Measurements from ENCODE around the gene OSBPL9.

Gene OSBPL9

GRCh38 chr1:51610637-51611036 lies 6.3 kb upstream of the OSBPL9 start:
- no peak for DNase-seq

- DNase-seq, result peak; percentile 22
These were observed 4.4 kb upstream of the OSBPL9 start for GRCh38 chr1:51612447-51612961.

- DNase-seq, result no peak
These were observed 1.1 kb upstream of the OSBPL9 start for GRCh38 chr1:51615780-51616291.

- DNase-seq, result no peak
These were observed 402 bp upstream of the OSBPL9 start for GRCh38 chr1:51616490-51616889.

- no peak for DNase-seq
These were observed 1.8 kb downstream of the OSBPL9 start for GRCh38 chr1:51618715-51619114.

- no peak for DNase-seq
These were observed 3.6 kb downstream of the OSBPL9 start for GRCh38 chr1:51620470-51620869.

GRCh38 chr1:51621161-51621560 lies 4.3 kb downstream of the OSBPL9 start:
- no peak for DNase-seq

GRCh38 chr1:51621841-51622454 lies 5.1 kb downstream of the OSBPL9 start:
- DNase-seq, result no peak

- peak; percentile 67 for DNase-seq
These were observed 5.6 kb downstream of the OSBPL9 start for GRCh38 chr1:51622455-51622913.

GRCh38 chr1:51623025-51623424 lies 6.1 kb downstream of the OSBPL9 start:
- no peak for DNase-seq

GRCh38 chr1:51623450-51623849 lies 6.6 kb downstream of the OSBPL9 start:
- DNase-seq, result no peak

GRCh38 chr1:51624855-51625254 lies 8.0 kb downstream of the OSBPL9 start:
- no peak for DNase-seq

GRCh38 chr1:51627672-51628071 lies 10.8 kb downstream of the OSBPL9 start:
- peak; percentile 60 for DNase-seq

GRCh38 chr1:51628715-51629590 lies 12.1 kb downstream of the OSBPL9 start:
- DNase-seq, result no peak

GRCh38 chr1:51629918-51630317 lies 13.0 kb downstream of the OSBPL9 start:
- DNase-seq, result no peak

- no peak for DNase-seq
These were observed 13.5 kb downstream of the OSBPL9 start for GRCh38 chr1:51630393-51630792.

GRCh38 chr1:51630922-51631321 lies 14.0 kb downstream of the OSBPL9 start:
- DNase-seq, result no peak

- DNase-seq, result no peak
These were observed 14.9 kb downstream of the OSBPL9 start for GRCh38 chr1:51631747-51632146.

- DNase-seq, result no peak
These were observed 17.7 kb downstream of the OSBPL9 start for GRCh38 chr1:51634618-51635017.

GRCh38 chr1:51635615-51636014 lies 18.7 kb downstream of the OSBPL9 start:
- no peak for DNase-seq

- no peak for DNase-seq
These were observed 19.3 kb downstream of the OSBPL9 start for GRCh38 chr1:51636191-51636590.

- DNase-seq, result peak; percentile 87
These were observed 20.1 kb downstream of the OSBPL9 start for GRCh38 chr1:51636764-51637522.

- no peak for DNase-seq
These were observed 21.5 kb downstream of the OSBPL9 start for GRCh38 chr1:51638350-51638749.

Measured in fibroblast of skin of abdomen (primary cell).